ENCODE results near the gene NT5DC2.
A peak's percentile ranks its signal among the peaks of the same experiment; 100 is the strongest.

NT5DC2 gene

GRCh38 chr3:52537726-52538421 is 4.2 kb upstream of the NT5DC2 start:
- no peak for DNase-seq (ENCODE audit: low read depth)
- TF ChIP-seq, protein P1, sequence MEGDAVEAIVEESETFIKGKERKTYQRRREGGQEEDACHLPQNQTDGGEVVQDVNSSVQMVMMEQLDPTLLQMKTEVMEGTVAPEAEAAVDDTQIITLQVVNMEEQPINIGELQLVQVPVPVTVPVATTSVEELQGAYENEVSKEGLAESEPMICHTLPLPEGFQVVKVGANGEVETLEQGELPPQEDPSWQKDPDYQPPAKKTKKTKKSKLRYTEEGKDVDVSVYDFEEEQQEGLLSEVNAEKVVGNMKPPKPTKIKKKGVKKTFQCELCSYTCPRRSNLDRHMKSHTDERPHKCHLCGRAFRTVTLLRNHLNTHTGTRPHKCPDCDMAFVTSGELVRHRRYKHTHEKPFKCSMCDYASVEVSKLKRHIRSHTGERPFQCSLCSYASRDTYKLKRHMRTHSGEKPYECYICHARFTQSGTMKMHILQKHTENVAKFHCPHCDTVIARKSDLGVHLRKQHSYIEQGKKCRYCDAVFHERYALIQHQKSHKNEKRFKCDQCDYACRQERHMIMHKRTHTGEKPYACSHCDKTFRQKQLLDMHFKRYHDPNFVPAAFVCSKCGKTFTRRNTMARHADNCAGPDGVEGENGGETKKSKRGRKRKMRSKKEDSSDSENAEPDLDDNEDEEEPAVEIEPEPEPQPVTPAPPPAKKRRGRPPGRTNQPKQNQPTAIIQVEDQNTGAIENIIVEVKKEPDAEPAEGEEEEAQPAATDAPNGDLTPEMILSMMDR (conservative IDR thresholded peaks at IDR 0.05; ENCODE audit: low read depth, low read length), result no peak
- peak overlapping the region; percentile 90 for H3K4me3 ChIP-seq (ENCODE audit: low read depth, low read length)

GRCh38 chr3:52537165-52537620 is 3.5 kb upstream of the NT5DC2 start:
- TF ChIP-seq, protein P1 (conservative IDR thresholded peaks at IDR 0.05; ENCODE audit: low read depth, low read length), result peak; percentile 12
- peak overlapping the region; percentile 90 for H3K4me3 ChIP-seq (ENCODE audit: low read depth, low read length)
- DNase-seq (ENCODE audit: low read depth), result no peak

GRCh38 chr3:52536369-52537164 is 2.9 kb upstream of the NT5DC2 start, which contains the start of gene UQCC5:
UQCC5 (plus strand) TSS chr3:52536605; CDS start chr3:52536756, 151 bp downstream.
- peak within 1 kb of the TSS; percentile 90 for H3K4me3 ChIP-seq (ENCODE audit: low read depth, low read length)
- peak; percentile 99 for DNase-seq (ENCODE audit: low read depth)
- TF ChIP-seq, protein P1 (conservative IDR thresholded peaks at IDR 0.05; ENCODE audit: low read depth, low read length), result no peak

GRCh38 chr3:52536112-52536368 is 2.4 kb upstream of the NT5DC2 start:
- DNase-seq (ENCODE audit: low read depth), result no peak
- peak overlapping the region; percentile 47 for H3K4me3 ChIP-seq (ENCODE audit: low read depth, low read length)
- TF ChIP-seq, protein P1 (conservative IDR thresholded peaks at IDR 0.05; ENCODE audit: low read depth, low read length), result no peak

GRCh38 chr3:52535411-52536111 is 1.9 kb upstream of the NT5DC2 start:
- TF ChIP-seq, protein P1 (conservative IDR thresholded peaks at IDR 0.05; ENCODE audit: low read depth, low read length), result no peak
- no peak overlapping the region for H3K4me3 ChIP-seq (ENCODE audit: low read depth, low read length)
- DNase-seq (ENCODE audit: low read depth), result no peak

DNA sequence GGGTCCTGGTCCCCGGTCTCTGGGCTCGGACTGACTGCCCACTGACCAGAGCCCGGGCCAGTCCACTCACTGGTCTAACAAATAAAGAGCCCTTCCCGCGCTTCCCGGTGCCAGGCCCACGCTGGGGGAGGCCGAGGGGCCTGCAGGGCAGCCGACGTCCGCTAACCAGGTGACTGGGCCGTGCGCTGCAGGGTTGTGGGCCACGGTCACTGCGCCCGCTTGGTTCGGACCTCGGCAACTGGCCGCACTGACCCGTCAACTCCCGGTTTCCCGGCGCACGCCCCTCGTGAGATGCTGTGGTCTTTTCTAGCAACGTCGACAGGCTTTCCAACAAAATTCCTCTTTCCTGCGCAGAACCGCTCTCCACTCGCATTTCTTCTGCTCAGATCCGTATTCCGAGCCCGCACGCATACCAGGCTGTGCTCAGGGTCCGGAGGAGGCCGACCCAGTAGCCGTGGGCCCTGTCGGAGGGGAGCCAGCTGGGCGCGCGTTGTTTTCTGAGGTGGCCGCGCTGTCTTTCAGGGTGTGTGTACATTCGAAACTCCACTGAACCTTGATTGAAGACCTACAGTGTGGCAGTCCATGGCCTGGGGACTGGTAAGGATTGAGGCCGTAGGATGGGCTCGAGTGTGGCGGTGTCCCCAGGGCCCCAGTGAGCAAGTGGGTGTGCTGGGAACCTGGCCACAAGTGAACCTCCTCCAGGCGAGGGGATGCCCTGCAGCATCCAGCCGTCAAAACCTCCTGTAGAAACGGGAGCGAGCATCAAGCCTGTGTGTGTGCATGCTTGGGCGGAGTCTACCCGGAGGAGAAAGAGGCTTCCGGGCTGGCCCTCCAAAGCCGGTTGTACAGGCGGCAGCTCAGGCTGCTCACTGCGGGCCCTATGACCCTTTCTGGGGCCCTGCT is 875 bp upstream of the NT5DC2 start:
- peak overlapping the region; percentile 73 for H3K4me3 ChIP-seq (ENCODE audit: low read depth, low read length)
- TF ChIP-seq, protein P1 (conservative IDR thresholded peaks at IDR 0.05; ENCODE audit: low read depth, low read length), result no peak
- DNase-seq (ENCODE audit: low read depth), result peak; percentile 46
